OCI-LY1 (cell line): ENCODE data around the gene CNBD2.
A peak's percentile ranks its signal among the peaks of the same experiment; 100 is the strongest.

Experiments
- EZH2 ChIP-seq: fragments of 200-600 bp; sonication (generic), shearing (Covaris generic); IDR thresholded peaks from 2 replicates; pipeline ENCODE4 v1.8.0; 2017; ENCODE audit warnings: borderline replicate concordance, mixed run types, mild to moderate bottlenecking, antibody characterized with exemption, low read length, moderate library complexity, mixed read lengths
- TF ChIP-seq, protein P1 (sequence below): fragments of 200-600 bp; sonication (generic), shearing (Covaris generic); IDR thresholded peaks from 2 replicates; pipeline ENCODE4 v1.5.1; 2017; ENCODE audit warnings: mild to moderate bottlenecking, antibody characterized with exemption, low read length, moderate library complexity, mixed read lengths

DNA sequence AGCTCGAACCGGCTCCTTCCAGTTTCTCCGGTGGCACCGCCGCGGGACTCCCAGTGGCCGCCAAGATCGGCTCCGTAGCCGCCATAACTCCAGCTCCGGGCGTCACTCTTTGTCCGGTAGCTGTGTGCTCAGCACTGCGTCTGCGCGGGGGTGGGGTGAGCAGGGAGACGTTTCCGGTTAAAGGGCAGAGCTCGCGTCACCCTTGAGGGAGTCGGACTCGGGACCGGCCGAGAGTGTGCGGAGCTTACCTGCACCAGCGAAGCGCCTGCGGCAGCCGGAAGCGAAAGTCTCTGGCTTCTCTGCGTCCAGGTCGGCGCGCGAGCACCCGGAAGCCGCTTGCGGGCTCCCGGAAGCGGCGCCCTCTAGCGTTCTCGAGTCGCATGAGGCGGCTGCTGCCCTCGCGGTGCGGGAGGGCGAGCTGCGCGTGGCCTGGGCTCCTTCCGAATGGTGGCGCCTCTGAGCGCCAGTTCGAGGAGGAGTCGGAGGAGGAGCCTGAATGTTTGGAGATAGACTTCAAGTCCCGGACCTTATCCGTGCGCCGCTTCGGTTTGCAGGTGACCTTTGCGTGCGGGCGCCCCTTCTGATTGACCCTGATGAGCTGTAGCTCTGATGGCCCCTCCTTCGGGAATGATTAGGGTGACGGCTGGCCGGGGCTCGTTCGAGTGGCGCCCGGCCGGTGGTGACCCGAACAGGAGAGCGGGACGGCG, 14.0 kb upstream of the CNBD2 start, which contains the start of gene SCAND1:
- TF ChIP-seq, protein P1, sequence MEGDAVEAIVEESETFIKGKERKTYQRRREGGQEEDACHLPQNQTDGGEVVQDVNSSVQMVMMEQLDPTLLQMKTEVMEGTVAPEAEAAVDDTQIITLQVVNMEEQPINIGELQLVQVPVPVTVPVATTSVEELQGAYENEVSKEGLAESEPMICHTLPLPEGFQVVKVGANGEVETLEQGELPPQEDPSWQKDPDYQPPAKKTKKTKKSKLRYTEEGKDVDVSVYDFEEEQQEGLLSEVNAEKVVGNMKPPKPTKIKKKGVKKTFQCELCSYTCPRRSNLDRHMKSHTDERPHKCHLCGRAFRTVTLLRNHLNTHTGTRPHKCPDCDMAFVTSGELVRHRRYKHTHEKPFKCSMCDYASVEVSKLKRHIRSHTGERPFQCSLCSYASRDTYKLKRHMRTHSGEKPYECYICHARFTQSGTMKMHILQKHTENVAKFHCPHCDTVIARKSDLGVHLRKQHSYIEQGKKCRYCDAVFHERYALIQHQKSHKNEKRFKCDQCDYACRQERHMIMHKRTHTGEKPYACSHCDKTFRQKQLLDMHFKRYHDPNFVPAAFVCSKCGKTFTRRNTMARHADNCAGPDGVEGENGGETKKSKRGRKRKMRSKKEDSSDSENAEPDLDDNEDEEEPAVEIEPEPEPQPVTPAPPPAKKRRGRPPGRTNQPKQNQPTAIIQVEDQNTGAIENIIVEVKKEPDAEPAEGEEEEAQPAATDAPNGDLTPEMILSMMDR: peak; percentile 98
- TF ChIP-seq EZH2: no peak
